HG03378 (cell line): ENCODE data around the gene SUCLG2.

Experiments
- ATAC-seq: cut with Tn5 transposase; IDR thresholded peaks from one replicate; pipeline ENCODE4 v1.9.1; 2021; ENCODE audit warnings: mild to moderate bottlenecking, moderate library complexity; ENCODE audit not compliant: unreplicated experiment

The SUCLG2 gene

GRCh38 chr3:67401921-67402320, 252.5 kb downstream of the SUCLG2 start:
- no peak for ATAC-seq

GRCh38 chr3:67400476-67400875, 253.9 kb downstream of the SUCLG2 start:
- ATAC-seq, result no peak

- peak; percentile 94 for ATAC-seq
Observed at GRCh38 chr3:67389176-67389575, 265.2 kb downstream of the SUCLG2 start.

- no peak for ATAC-seq
Observed at GRCh38 chr3:67388738-67389137, 265.7 kb downstream of the SUCLG2 start.

GRCh38 chr3:67386451-67386850, 268.0 kb downstream of the SUCLG2 start:
- no peak for ATAC-seq

- ATAC-seq, result no peak
Observed at GRCh38 chr3:67384760-67385397, 269.5 kb downstream of the SUCLG2 start.

- no peak for ATAC-seq
Observed at GRCh38 chr3:67384016-67384415, 270.4 kb downstream of the SUCLG2 start.

- no peak for ATAC-seq
Observed at GRCh38 chr3:67383379-67383778, 271.0 kb downstream of the SUCLG2 start.

- no peak for ATAC-seq
Observed at GRCh38 chr3:67382536-67382935, 271.9 kb downstream of the SUCLG2 start.

GRCh38 chr3:67381667-67382272, 272.6 kb downstream of the SUCLG2 start:
- no peak for ATAC-seq

- no peak for ATAC-seq
Observed at GRCh38 chr3:67380118-67380517, 274.3 kb downstream of the SUCLG2 start.

GRCh38 chr3:67377299-67377698, 277.1 kb downstream of the SUCLG2 start:
- no peak for ATAC-seq

- ATAC-seq, result no peak
Observed at GRCh38 chr3:67376416-67376815, 278.0 kb downstream of the SUCLG2 start.

- ATAC-seq, result no peak
Observed at GRCh38 chr3:67375976-67376375, 278.4 kb downstream of the SUCLG2 start.

- no peak for ATAC-seq
Observed at GRCh38 chr3:67362686-67363085, 291.7 kb downstream of the SUCLG2 start.

GRCh38 chr3:67361770-67362169, 292.6 kb downstream of the SUCLG2 start:
- no peak for ATAC-seq

- no peak for ATAC-seq
Observed at GRCh38 chr3:67361323-67361722, 293.1 kb downstream of the SUCLG2 start.

GRCh38 chr3:67357610-67358458, 296.6 kb downstream of the SUCLG2 start:
- ATAC-seq, result no peak

GRCh38 chr3:67349551-67350174, 304.7 kb downstream of the SUCLG2 start:
- peak; percentile 99 for ATAC-seq

- no peak for ATAC-seq
Observed at GRCh38 chr3:67346081-67346480, 308.3 kb downstream of the SUCLG2 start.

GRCh38 chr3:67335813-67336212, 318.6 kb downstream of the SUCLG2 start:
- ATAC-seq, result no peak
